Esophagus muscularis mucosa (tissue), 4 donors: ENCODE data around the gene FRRS1. TPM values are rescaled to one million over a fixed set of nuclear protein-coding genes. Genes with fewer than 3 reads are reported as not detected.

Experiments used
- DNase-seq: peaks from one replicate; pipeline ENCODE4 v3.0.0-alpha.2; 2017; ENCODE audit errors: extremely low spot score
- H3K27ac ChIP-seq, 4 donors: fragments of 200-600 bp; sonication (generic); replicated peaks in 1 of 4; 1 replicate in 3 of 4; 2 replicates in 1 of 4; pipeline ENCODE4 v1.5.1; 2016 to 2019; ENCODE audit warnings: mild to moderate bottlenecking in 1 of 4
- H3K27me3 ChIP-seq, 4 donors: fragments of 200-600 bp; sonication (generic); one replicate each; pipeline versions ENCODE4 v1.5.1 to v1.6.0; 2016 to 2019
- H3K36me3 ChIP-seq, 4 donors: fragments of 200-600 bp; sonication (generic); one replicate each; pipeline ENCODE4 v1.5.1; 2016 to 2019
- H3K4me1 ChIP-seq, 4 donors: fragments of 200-600 bp; sonication (generic); one replicate each; pipeline ENCODE4 v1.5.1; 2016 to 2019
- H3K4me3 ChIP-seq, 4 donors: fragments of 200-600 bp; sonication (generic); 1 replicate in 2 of 4; 2 replicates in 2 of 4; pipeline ENCODE4 v1.5.1; 2016 to 2019; ENCODE audit warnings: mild to moderate bottlenecking in 4 of 4, moderate library complexity in 1 of 4
- H3K9me3 ChIP-seq, 4 donors: fragments of 200-600 bp; sonication (generic); 1 replicate in 3 of 4; 2 replicates in 1 of 4; pipeline ENCODE4 v1.5.1; 2016 to 2019
- CTCF ChIP-seq, 3 experiments: fragments of 200-600 bp in 2 of 3; fragments of 450-650 bp in 1 of 3; sonication (generic) in 2 of 3; IDR thresholded peaks; one replicate each; pipeline ENCODE4 v1.5.1; 2017 to 2019; ENCODE audit warnings: antibody characterized with exemption in 3 of 3, mild to moderate bottlenecking in 2 of 3, moderate library complexity in 1 of 3
- EP300 ChIP-seq: sonication (generic); formaldehyde crosslinking; IDR thresholded peaks from one replicate; pipeline ENCODE4 v1.6.1; 2017; ENCODE audit warnings: antibody characterized with exemption
- POLR2A ChIP-seq: fragments of 450-650 bp; IDR thresholded peaks from one replicate; pipeline ENCODE4 v1.6.1; 2017; ENCODE audit warnings: antibody characterized with exemption, moderate library complexity, mild to moderate bottlenecking, low read depth
- POLR2AphosphoS5 ChIP-seq, 2 donors: sonication (generic); formaldehyde crosslinking; IDR thresholded peaks; one replicate each; pipeline ENCODE4 v1.6.1; 2017; ENCODE audit warnings: antibody characterized with exemption in 2 of 2
- WGBS: methylation state at CpG from one replicate; pipeline ENCODE4 v1.1.5; 2018; 5-methylcytosine and 5-hydroxymethylcytosine counted together
- intact Hi-C: fragments of 100-400 bp; cut with DNase I; formaldehyde crosslinking; loops from one replicate; pipeline ENCODE4 v1.15.1; 2023
- total RNA-seq, 4 donors: library from RNA; depleted of rRNA; stranded (reverse); fragments of >200 nt; gene quantifications; one replicate each; pipeline versions ENCODE4 v1.1.0 to v1.2.1, GENCODE V29; 2016

FRRS1 gene
- total RNA-seq, 4 donors from 2014 or later: 3.0 to 5.0 (median 3.2) TPM

GRCh38 chr1:99782397-99782796 lies 16.0 kb upstream of the FRRS1 start:
- TF ChIP-seq CTCF (IDR thresholded peaks at IDR 0.05) (no peak), POLR2A (no peak), POLR2AphosphoS5 (IDR thresholded peaks at IDR 0.05) (no peak), EP300 (no peak)
- Histone ChIP-seq H3K27ac (no peak overlapping the region), H3K9me3 (no peaks in the 10 kb centered on the region), H3K27me3 (no peaks in the 10 kb centered on the region), H3K4me3 (no peak overlapping the region), H3K4me1 (no peaks in the 10 kb centered on the region), H3K36me3 (no peaks in the 10 kb centered on the region)
- intact Hi-C loops: no loop called here
- DNase-seq: no peak
- WGBS: 100% methylated on average over 1 of the region's 1 CpG

GRCh38 chr1:99781798-99782197 lies 15.4 kb upstream of the FRRS1 start:
- Histone ChIP-seq H3K27ac (no peak overlapping the region), H3K9me3 (no peaks in the 10 kb centered on the region), H3K36me3 (no peaks in the 10 kb centered on the region), H3K4me1 (no peaks in the 10 kb centered on the region), H3K27me3 (no peaks in the 10 kb centered on the region), H3K4me3 (no peak overlapping the region)
- 93% methylated on average over 3 of the region's 3 CpGs for WGBS
- DNase-seq: no peak
- intact Hi-C loops: no loop called here
- TF ChIP-seq EP300 (no peak), POLR2A (no peak), POLR2AphosphoS5 (IDR thresholded peaks at IDR 0.05) (no peak), CTCF (IDR thresholded peaks at IDR 0.05) (no peak)

- no peak for TF ChIP-seq POLR2A
- Histone ChIP-seq H3K27ac (no peak overlapping the region), H3K4me3 (no peak overlapping the region), H3K4me1 (no peaks in the 10 kb centered on the region), H3K9me3 (no peaks in the 10 kb centered on the region), H3K27me3 (no peaks in the 10 kb centered on the region), H3K36me3 (no peaks in the 10 kb centered on the region)
- 64% methylated on average over 3 of the region's 3 CpGs for WGBS
- intact Hi-C loops: no loop called here
- DNase-seq: no peak
These were observed 11.3 kb upstream of the FRRS1 start for GRCh38 chr1:99777752-99778151.

- Histone ChIP-seq H3K36me3 (no peaks in the 10 kb centered on the region), H3K4me3 (no peak overlapping the region), H3K27me3 (no peaks in the 10 kb centered on the region), H3K9me3 (no peaks in the 10 kb centered on the region), H3K4me1 (peaks cover 0 to 6% (median 0%) of the 10 kb centered on the region in 4 donors), H3K27ac (no peak overlapping the region)
- intact Hi-C loops: no loop called here
- no peak for DNase-seq
- TF ChIP-seq POLR2A (no peak), EP300 (no peak), CTCF (IDR thresholded peaks at IDR 0.05) (no peak), POLR2AphosphoS5 (IDR thresholded peaks at IDR 0.05) (no peak)
These were observed 9.7 kb upstream of the FRRS1 start for GRCh38 chr1:99776120-99776519.

GRCh38 chr1:99772809-99773208 lies 6.4 kb upstream of the FRRS1 start:
- H3K4me3 ChIP-seq: no peak overlapping the region
- intact Hi-C loops: no loop called here
- no peaks in the 10 kb centered on the region for H3K36me3 ChIP-seq
- H3K27me3 ChIP-seq: no peaks in the 10 kb centered on the region
- H3K9me3 ChIP-seq: no peaks in the 10 kb centered on the region
- no peak for TF ChIP-seq POLR2AphosphoS5 (IDR thresholded peaks at IDR 0.05)
- no peak for TF ChIP-seq CTCF (IDR thresholded peaks at IDR 0.05)
- no peak for TF ChIP-seq EP300
- TF ChIP-seq POLR2A: no peak
- no peak overlapping the region for H3K27ac ChIP-seq
- peaks cover 0 to 6% (median under 1%) of the 10 kb centered on the region in 4 donors for H3K4me1 ChIP-seq
- no peak for DNase-seq
- WGBS: 100% methylated on average over 3 of the region's 3 CpGs
